ENCODE data around the gene RANBP9.

The RANBP9 gene

GRCh38 chr6:13741365-13741764 lies 29.7 kb upstream of the RANBP9 start:
- H3K27ac ChIP-seq = no peak overlapping the region
- TF ChIP-seq, protein P1, sequence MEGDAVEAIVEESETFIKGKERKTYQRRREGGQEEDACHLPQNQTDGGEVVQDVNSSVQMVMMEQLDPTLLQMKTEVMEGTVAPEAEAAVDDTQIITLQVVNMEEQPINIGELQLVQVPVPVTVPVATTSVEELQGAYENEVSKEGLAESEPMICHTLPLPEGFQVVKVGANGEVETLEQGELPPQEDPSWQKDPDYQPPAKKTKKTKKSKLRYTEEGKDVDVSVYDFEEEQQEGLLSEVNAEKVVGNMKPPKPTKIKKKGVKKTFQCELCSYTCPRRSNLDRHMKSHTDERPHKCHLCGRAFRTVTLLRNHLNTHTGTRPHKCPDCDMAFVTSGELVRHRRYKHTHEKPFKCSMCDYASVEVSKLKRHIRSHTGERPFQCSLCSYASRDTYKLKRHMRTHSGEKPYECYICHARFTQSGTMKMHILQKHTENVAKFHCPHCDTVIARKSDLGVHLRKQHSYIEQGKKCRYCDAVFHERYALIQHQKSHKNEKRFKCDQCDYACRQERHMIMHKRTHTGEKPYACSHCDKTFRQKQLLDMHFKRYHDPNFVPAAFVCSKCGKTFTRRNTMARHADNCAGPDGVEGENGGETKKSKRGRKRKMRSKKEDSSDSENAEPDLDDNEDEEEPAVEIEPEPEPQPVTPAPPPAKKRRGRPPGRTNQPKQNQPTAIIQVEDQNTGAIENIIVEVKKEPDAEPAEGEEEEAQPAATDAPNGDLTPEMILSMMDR (conservative IDR thresholded peaks at IDR 0.05) = no peak
- no peak for TF ChIP-seq ZFX (IDR thresholded peaks at IDR 0.05)

- H3K27ac ChIP-seq = no peak overlapping the region
- TF ChIP-seq ZFX (IDR thresholded peaks at IDR 0.05) = no peak
- TF ChIP-seq, protein P1 (conservative IDR thresholded peaks at IDR 0.05) = no peak
Measured at GRCh38 chr6:13735031-13735430, 23.4 kb upstream of the RANBP9 start.

- H3K27ac ChIP-seq = peak overlapping the region; percentile 13; the same call in 1 of the 2 replicates
- TF ChIP-seq, protein P1 (conservative IDR thresholded peaks at IDR 0.05) = no peak
- no peak for TF ChIP-seq ZFX (IDR thresholded peaks at IDR 0.05)
Measured at GRCh38 chr6:13733178-13733887, 21.7 kb upstream of the RANBP9 start.

DNA sequence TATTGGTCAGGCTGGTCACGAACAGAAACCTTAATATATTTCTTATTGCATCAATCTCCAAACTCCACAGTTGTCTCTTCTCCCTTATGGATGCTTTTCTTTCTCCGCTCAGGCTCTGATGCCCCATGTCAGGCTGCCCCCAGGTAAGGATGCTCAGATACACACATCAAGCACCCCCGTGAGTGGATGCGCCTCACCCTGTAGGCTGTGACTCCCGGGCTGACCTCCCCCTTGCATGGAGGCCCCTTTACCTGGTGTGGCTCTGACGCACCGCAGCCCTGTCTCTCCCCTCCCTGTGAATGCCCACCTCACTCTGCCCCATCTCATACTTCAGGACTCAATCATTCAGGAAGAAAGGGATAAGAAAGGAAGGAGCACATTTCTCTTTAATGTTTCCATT lies 19.1 kb upstream of the RANBP9 start:
- no peak for TF ChIP-seq ZFX (IDR thresholded peaks at IDR 0.05)
- TF ChIP-seq, protein P1 (conservative IDR thresholded peaks at IDR 0.05) = no peak
- H3K27ac ChIP-seq = no peak overlapping the region

DNA sequence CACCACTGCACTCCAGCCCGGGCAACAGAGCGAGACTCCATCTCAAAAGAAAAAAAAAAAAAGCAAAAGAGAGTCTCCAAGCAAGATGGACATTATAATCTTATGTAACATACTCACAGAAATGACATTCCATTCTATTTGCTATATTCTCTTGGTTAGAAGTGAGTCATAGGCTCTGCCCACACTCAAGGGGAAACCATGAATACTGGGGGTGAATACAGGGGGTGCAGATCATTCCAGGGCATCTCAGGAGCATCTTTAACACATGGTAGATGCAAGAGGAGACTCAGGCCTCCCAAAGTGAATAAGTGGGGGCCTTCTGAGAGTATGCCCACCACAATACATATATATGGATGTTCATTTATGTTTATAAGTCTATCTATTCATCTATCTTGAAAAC lies 18.3 kb upstream of the RANBP9 start:
- TF ChIP-seq, protein P1 (conservative IDR thresholded peaks at IDR 0.05) = no peak
- TF ChIP-seq ZFX (IDR thresholded peaks at IDR 0.05) = no peak
- no peak overlapping the region for H3K27ac ChIP-seq

DNA sequence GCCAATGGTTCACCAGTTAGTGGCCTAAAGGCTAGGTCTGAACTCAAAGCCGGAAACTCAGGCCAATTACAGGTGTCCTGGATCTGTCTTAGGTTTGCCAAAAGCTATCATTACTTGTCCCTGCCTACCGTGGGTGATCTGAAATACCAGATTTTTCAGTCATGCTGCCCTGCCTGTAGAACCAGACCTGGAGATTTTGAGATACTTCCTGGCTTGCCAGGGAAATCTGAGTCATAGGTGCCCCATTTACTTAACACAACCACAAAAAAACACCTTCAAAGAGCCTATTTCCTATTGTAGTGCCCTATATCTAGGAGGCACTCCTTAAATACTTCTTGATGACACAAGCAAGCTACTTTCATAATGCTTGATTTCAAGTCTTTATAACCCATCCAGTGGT lies 13.9 kb upstream of the RANBP9 start:
- H3K27ac ChIP-seq = no peak overlapping the region; the same call in 1 of the 2 replicates
- TF ChIP-seq, protein P1 (conservative IDR thresholded peaks at IDR 0.05) = no peak
- no peak for TF ChIP-seq ZFX (IDR thresholded peaks at IDR 0.05)

GRCh38 chr6:13725052-13725451 lies 13.4 kb upstream of the RANBP9 start:
- TF ChIP-seq, protein P1 (conservative IDR thresholded peaks at IDR 0.05) = no peak
- TF ChIP-seq ZFX (IDR thresholded peaks at IDR 0.05) = no peak
- H3K27ac ChIP-seq = no peak overlapping the region; the same call in 1 of the 2 replicates

Measured in C4-2B (cell line).